ENCODE data around the gene ZNF740.
A peak's percentile ranks its signal among the peaks of the same experiment; 100 is the strongest.

ZNF740 gene

GRCh38 chr12:53224061-53224896 lies 43.8 kb downstream of the ZNF740 start:
- FAIRE-seq, result no peak
- DNase-seq (ENCODE audit: insufficient read length, low spot score), result no peak

- no peak for DNase-seq (ENCODE audit: insufficient read length, low spot score)
- no peak for FAIRE-seq
These were observed 44.5 kb downstream of the ZNF740 start for GRCh38 chr12:53224897-53225634.

- DNase-seq (ENCODE audit: insufficient read length, low spot score), result no peak
- FAIRE-seq, result no peak
These were observed 45.3 kb downstream of the ZNF740 start for GRCh38 chr12:53225635-53226424.

- DNase-seq (ENCODE audit: insufficient read length, low spot score), result no peak
These were observed 46.3 kb downstream of the ZNF740 start for GRCh38 chr12:53226815-53227214.

DNA sequence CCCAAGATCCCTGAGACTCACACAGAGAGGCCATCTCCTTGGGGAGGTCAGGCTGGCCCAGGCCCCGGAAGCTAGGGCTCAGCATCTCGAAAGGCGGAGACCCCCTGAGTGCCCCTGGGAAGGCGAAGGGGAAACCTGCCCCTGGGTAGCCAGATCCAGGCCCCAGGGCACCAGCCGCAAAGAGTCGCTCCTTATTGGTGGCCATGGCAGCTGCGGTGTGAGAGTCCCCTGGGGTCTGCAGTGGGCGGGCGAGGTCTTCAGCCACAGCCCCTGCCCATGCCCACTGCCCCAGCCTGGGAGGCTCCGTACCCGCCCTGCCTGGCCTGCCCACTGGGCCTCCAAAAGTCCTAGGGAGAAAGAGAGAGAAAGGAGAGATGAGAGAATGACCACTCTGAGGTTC lies 46.8 kb downstream of the ZNF740 start:
- DNase-seq (ENCODE audit: insufficient read length, low spot score), result no peak
- FAIRE-seq, result no peak

More at GRCh38 chr12:53226815-53227214, 46.3 kb downstream of the ZNF740 start:
- no peak for FAIRE-seq

GRCh38 chr12:53227836-53228235 lies 47.3 kb downstream of the ZNF740 start:
- no peak for FAIRE-seq
- DNase-seq (ENCODE audit: insufficient read length, low spot score), result no peak

GRCh38 chr12:53229454-53229853 lies 48.9 kb downstream of the ZNF740 start:
- no peak for FAIRE-seq
- DNase-seq (ENCODE audit: insufficient read length, low spot score), result no peak

DNA sequence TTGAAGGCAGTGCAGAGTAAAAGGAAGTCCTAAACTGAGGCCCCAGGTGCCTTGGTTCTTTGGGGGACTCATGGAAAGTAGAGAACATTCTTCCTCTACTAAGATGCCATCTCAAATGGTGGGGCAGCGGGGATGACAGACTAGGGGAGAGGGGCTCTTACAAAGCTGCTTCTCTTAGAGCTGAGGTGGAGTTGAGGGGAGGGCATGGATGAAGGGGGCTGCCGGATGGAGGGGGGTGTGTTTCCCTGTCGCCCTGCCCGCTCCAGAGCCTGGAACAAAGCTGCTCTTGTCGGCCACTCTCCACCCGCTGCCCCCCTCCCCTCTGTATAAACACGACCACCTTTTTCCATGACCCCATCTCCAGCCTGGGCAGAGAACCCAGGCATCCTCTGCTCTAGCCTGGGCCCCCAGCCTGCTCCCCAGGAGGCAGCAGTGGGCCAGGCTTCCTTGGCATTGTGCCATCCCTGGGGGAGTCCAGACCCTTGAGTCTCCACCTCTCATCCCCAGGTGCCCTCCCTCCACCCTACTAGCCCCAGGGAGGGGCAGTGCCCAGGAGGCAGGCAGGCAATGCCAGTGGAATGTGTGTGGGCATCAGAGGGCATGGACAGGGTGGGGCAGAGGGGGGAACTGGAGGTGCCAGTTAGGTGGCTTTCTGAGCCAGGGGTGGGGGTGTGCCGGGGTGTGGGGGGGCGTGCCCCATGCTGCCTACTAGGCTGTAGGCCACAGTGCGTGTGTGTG lies 49.8 kb downstream of the ZNF740 start:
- DNase-seq (ENCODE audit: insufficient read length, low spot score) (no peak), FAIRE-seq (peak; percentile 20)

DNA sequence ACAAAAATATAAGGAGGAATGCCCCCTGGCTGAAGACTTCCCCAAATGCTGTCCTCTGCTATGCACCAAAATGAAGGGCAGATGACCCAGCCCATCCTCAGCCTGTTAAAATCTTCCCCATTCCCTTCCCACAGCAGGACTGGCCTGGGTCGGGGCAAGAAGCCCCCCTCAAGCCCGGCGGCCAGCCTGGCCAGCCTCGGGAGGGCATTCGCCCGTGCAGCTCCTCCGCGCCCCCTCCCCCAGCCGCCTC lies 51.1 kb downstream of the ZNF740 start:
- no peak for FAIRE-seq

DNA sequence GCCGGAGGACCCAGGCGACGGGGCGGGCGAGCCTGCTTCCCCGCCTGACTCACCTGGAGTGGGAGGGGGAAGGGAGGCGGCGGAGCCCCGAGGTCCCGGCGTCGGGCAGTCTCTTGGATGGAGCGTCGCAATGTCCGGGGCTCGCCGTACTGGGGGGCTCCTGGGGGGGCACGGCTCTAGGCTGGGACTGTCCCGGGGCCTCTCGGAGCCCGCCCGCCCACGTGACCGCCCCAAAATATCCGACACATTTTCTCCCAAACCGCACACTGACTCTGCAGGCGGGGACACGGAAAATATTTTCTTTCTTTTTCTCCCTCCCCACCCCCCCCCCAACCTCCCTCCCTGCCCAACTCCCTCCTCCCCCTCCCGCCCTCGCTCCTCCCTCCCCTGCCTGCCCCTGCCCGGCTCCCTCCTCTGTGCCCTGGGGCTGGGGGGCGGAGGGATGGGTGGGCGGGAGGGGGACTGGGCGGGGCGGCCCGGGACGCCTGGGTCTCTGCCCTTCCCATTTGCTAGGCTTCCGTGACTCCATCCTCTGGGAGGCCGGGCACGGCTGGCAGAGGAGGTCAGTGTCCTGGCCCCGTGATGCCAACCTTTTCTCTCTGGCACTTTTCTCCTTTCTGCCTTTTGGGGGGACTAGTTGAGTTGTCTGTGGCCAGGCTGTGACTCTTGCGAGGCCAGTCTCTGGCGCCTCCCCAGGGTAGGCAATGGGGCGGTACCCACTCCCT lies 51.6 kb downstream of the ZNF740 start, which contains the start of gene RARG:
Gene RARG, minus strand, starts transcription at position 289 of the 725 bp plus-strand sequence. CDS start 4,664 bp downstream, outside the sequence.
- FAIRE-seq (no peak), DNase-seq (ENCODE audit: insufficient read length, low spot score) (peak; percentile 87)

More for the DNA sequence above, 51.1 kb downstream of the ZNF740 start:
- DNase-seq (ENCODE audit: insufficient read length, low spot score), result no peak

DNA sequence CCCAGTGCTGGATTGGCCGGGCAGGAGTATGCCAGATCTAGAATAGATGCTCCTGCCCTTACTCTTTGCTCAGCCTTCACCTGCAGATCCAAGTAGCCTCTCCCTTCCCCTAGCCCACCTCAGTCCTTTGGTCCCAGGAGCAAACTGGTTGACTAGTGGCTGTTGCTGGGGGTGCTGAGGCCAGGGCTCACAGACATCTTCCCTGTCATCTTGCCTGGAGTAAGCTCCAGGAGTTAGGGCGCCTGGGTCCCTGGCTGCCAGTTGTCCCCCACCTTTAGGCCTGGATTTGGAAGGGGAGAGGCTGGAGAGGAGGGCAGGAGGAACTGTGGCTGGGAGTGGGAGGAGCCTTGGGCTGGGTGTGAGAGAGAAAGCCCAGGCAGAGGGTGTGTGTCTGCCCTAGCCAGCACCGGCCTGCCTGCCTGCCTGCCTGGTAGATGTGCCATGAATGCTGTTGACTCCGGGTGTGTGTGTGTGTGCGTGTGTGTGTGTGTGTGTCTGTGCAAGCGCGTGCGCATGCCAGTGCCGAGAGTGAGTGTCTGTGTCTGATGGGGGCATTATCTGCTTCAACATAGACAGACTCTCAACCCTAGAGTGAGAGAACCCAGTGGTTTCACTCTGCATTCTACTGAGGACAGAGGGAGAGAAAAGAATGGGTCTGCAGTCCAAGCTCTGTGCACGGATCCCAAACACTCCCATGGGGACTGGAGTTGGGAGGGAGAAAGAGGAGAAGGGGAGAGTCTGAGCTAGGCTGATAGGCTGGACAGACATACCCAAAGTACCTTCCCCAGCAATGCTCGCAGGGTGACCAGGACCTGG lies 52.3 kb downstream of the ZNF740 start:
- peak; percentile 33 for FAIRE-seq
- no peak for DNase-seq (ENCODE audit: insufficient read length, low spot score)

DNA sequence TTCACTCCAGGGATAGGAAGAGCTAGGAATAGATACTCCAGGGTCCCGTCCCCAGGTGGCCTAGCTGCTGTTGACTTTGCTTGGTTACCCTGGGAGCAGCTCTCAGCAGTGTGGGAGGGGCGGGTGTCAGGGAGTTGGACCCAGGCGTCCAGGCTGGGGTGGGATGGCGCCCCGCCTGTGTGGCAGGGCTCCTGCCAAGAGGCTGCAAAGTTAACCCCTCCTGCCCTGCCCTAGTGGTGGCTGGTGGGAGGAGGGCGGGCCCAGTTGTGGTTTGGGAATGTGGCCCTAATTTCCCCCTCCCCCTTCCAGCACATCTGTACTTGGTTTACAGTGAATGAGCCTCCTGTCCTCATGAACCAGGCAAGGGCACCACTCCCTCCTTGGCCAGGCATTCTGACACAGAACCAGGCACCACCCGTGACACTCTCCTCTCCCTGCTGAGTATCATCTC lies 53.2 kb downstream of the ZNF740 start:
- FAIRE-seq (no peak), DNase-seq (ENCODE audit: insufficient read length, low spot score) (no peak)

- DNase-seq (ENCODE audit: insufficient read length, low spot score) (no peak), FAIRE-seq (no peak)
These were observed 53.9 kb downstream of the ZNF740 start for GRCh38 chr12:53234271-53234914.

- DNase-seq (ENCODE audit: insufficient read length, low spot score), result no peak
- no peak for FAIRE-seq
These were observed 54.6 kb downstream of the ZNF740 start for GRCh38 chr12:53235164-53235563.

DNA sequence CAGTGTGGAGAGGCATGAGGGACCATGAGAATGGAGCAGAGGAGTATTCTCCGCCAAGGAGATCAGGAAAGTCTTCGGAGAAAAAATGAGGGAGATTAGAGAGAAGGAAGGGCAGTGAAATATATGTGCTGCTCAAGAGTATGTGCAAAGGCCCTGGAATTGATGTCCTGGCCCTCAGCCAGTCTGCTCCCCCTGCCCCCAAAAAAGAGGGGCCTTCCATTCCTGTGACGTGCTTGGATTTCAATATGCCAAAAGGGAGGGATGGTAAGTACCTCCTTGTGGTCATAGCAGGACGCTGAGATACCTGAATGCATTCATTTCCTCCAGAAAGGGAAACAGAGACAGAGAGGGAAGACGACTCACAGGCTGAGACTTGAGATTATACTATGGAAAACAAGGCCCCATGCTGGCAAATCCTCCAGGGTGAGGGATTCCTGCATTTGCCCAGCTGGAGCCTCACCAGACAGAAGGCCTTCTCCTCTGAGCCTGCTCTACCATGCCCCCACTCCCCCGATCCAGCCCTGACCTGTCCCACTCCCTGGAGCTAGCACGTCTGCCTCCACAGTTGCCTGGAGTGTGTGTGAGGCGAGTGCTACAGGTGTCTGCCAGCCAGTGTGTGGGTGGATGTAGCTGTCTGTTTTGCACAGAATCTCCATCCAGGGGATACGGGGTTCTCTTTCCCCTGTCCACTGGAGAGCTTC lies 55.4 kb downstream of the ZNF740 start:
- FAIRE-seq (peak; percentile 4), DNase-seq (ENCODE audit: insufficient read length, low spot score) (no peak)

DNA sequence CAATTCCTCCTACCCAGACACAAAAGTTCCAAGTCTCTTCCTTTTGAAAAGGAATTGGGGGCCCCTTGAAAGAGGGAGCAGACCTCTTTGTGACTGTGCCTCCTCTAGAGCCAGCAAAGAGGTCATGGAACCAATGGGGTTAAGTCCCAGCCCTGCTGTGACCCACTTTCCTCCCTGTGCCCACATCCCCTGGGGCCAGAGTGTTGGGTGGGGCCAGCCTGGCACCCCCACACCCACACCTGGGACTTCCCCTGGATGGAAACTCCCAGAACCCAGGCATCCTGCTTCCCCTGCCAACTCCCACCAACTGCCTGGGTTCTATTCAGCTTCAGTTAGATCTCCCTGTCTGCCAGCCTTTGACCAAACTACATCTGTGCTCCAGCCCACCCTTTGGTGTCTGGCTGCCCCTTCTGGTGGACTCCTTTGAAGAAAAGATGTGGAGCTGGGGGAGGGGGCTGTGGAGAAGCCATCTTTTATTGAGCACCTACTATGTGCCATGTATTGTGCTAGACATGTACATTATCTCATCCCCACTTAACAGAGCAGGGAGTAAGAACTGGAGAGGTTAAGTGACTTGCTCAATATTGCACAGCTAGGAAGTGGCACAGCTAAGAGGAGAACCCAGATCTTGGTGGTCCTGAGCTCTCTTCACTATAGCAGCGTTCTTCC lies 56.1 kb downstream of the ZNF740 start:
- DNase-seq (ENCODE audit: insufficient read length, low spot score) (no peak), FAIRE-seq (no peak)

GRCh38 chr12:53239643-53240258 lies 59.2 kb downstream of the ZNF740 start:
- FAIRE-seq (no peak), DNase-seq (ENCODE audit: insufficient read length, low spot score) (no peak)
